GM12864 (cell line): ENCODE results near the gene ELF5.

ENCODE experiments used
- DNase-seq: peaks from one replicate; pipeline ENCODE4 v3.0.0-alpha.2; 2011; ENCODE audit warnings: low read depth
- H3K4me3 ChIP-seq: 2 replicates; pipeline ENCODE4 v1.5.1; 2011; ENCODE audit warnings: mild to moderate bottlenecking, low read depth, low read length, control low read depth
- TF ChIP-seq, protein P1 (sequence below): IDR thresholded peaks from 2 replicates; pipeline ENCODE4 v1.5.1; 2011; ENCODE audit warnings: low read depth, mild to moderate bottlenecking, moderate library complexity, low read length, control low read depth, inconsistent platforms; ENCODE audit errors: missing control alignments

The ELF5 gene

GRCh38 chr11:34548278-34548677 lies 34.7 kb upstream of the ELF5 start:
- DNase-seq: no peak
- TF ChIP-seq, protein P1, sequence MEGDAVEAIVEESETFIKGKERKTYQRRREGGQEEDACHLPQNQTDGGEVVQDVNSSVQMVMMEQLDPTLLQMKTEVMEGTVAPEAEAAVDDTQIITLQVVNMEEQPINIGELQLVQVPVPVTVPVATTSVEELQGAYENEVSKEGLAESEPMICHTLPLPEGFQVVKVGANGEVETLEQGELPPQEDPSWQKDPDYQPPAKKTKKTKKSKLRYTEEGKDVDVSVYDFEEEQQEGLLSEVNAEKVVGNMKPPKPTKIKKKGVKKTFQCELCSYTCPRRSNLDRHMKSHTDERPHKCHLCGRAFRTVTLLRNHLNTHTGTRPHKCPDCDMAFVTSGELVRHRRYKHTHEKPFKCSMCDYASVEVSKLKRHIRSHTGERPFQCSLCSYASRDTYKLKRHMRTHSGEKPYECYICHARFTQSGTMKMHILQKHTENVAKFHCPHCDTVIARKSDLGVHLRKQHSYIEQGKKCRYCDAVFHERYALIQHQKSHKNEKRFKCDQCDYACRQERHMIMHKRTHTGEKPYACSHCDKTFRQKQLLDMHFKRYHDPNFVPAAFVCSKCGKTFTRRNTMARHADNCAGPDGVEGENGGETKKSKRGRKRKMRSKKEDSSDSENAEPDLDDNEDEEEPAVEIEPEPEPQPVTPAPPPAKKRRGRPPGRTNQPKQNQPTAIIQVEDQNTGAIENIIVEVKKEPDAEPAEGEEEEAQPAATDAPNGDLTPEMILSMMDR: no peak

DNA sequence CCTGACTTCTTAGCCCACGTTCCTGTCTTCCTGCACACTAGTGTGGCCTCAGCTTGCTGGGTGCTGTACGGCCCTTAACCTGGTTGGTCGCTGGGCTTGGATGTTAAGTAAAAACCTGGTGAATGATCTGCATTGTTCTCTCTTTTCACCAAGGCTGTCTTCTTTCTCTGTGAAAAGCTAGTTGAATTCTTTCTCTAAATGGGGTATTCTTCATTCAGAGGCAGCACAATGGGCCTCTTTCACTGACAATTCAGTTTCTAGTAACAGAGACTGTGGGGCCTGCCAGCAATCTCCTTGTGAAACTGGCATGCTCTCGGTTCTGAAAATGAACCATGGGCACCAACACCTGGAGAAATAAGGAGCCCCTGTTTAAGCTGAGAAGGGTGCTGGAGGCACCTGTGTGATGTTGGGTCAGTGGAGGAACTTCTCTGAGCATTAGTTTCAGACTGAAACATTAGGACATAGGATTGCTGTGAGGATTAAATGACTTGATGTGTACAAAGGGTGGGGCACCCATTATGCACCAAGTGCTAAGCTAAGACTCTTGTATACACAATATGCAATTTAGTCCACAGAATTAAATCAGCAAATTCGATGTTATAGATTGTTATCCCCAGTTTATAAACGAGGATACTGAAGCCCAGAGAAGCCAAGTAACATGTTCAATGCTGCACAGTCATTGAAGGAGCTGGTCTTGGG lies 33.1 kb upstream of the ELF5 start:
- H3K4me3 ChIP-seq: no peak overlapping the region
- TF ChIP-seq, protein P1: no peak
- no peak for DNase-seq

More at GRCh38 chr11:34548278-34548677, 34.7 kb upstream of the ELF5 start:
- H3K4me3 ChIP-seq: no peak overlapping the region

GRCh38 chr11:34542089-34542488 lies 28.5 kb upstream of the ELF5 start:
- H3K4me3 ChIP-seq: no peak overlapping the region
- TF ChIP-seq, protein P1: no peak
- no peak for DNase-seq

DNA sequence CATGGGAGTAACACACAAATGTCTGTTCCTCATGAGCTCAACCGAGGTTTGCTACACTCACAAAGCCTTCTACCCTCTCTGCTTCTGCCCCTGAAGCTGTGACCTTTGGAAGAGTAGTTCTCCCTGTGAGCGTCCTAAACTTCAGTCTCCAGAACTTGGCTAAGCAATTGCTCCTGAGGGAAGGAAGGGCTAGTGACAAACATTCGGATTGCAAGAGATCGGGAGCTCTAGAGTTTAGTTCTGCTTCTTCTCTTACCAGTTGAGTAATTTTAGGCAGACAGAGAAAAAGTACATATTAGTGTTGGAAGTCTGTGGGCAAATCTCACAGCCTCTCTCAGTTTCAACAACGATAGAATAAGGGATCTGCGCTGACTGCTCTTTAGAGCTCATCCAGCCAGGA lies 27.3 kb upstream of the ELF5 start:
- DNase-seq: no peak
- TF ChIP-seq, protein P1: no peak

DNA sequence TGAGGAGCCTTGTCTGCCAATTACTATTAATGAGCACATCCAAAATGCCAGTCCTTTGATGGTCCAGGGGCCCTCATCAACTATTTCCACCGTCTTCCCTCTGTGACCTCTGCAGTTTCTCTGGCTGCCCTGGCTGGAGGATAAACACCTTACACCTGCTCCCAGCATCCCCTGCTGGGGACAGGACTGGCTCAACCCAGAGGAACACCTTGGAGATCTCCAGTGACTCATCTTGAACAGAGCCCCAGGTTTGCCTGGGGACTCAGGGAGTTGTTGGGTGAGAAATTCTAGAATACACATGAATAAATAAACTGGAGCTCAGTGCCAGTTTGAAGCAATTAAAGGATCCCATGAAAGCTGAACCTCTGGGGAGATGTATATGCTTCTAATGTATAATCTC lies 24.0 kb upstream of the ELF5 start:
- TF ChIP-seq, protein P1: no peak
- DNase-seq: no peak
- no peak overlapping the region for H3K4me3 ChIP-seq

More for the DNA sequence above, 27.3 kb upstream of the ELF5 start:
- H3K4me3 ChIP-seq: no peak overlapping the region

GRCh38 chr11:34536056-34536455 lies 22.5 kb upstream of the ELF5 start:
- no peak overlapping the region for H3K4me3 ChIP-seq
- TF ChIP-seq, protein P1: no peak
- DNase-seq: no peak

- TF ChIP-seq, protein P1: no peak
- no peak for DNase-seq
- no peak overlapping the region for H3K4me3 ChIP-seq
These were observed 21.2 kb upstream of the ELF5 start for GRCh38 chr11:34534826-34535225.
